Hematopoietic multipotent progenitor cell treated with erythropoietin and hydrocortisone succinate and interleukin-3 and kit ligand, for 8 days (in vitro differentiated cells): ENCODE results near the gene BAIAP2L2.
A peak's percentile ranks its signal among the peaks of the same experiment; 100 is the strongest.
"Not testable (repeated sequence)": the region's sequence is repeated elsewhere in the genome, so short reads cannot be mapped to it uniquely, and the experiment has no call there.

Experiments used
- DNase-seq: peaks from one replicate; pipeline ENCODE4 v3.0.0-alpha.2; 2015

Gene BAIAP2L2

DNA sequence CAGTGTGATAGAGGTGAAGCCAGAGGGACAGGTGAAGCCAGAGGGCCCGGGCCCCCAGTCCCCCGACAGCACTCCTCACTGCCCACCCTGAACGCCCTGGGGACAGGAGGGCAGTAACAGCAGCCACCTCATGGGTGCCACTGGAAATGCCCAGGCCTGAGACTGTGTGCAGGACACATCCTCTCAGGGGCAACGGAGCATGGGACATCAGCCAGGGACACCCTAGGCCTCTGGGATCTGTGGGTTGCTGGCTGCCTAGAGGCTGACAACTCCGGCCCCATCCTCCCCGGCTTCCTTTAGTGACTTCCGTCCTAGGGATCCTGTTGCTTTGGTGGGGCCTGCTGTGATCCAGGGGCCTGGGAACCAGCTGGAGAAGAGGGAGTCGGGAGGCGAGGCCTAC lies 17.4 kb upstream of the BAIAP2L2 start:
- DNase-seq: no peak

DNA sequence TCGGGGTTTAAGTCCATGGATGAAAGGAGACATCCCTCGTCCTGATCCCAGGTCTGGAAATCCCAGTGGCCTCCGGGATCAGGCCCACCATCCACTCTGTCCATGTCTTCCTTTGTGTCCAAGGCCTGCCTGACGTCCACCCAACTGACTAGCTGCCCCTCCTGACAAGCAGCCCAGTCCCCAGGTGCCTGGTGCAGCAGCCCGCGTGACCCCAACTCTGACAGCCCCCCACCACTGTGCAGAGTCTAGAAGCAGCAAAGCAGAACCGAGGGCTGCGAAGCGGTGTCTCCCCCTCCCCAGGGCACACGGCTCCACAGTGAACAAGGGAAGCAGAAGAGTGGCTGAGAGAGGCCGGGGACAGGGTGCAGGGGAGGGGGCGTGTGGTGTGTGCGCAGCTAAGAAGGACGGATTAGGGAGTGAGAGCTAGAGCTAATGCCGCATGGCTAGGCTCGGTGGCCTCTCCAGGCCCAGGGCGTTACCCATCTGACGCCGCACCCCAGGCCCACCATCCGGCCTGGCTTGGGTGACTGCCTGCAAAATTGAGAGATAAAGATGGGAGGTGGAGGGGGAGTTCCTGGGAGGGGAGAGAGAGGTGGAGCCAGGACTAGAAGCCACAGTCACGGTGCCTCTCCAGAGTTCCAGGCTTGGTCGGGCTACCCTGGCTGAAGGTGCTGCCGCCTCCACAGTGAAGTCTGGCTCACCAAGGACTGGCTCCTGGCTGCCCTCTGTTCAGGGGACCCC lies 16.6 kb upstream of the BAIAP2L2 start:
- peak; percentile 94 for DNase-seq

DNA sequence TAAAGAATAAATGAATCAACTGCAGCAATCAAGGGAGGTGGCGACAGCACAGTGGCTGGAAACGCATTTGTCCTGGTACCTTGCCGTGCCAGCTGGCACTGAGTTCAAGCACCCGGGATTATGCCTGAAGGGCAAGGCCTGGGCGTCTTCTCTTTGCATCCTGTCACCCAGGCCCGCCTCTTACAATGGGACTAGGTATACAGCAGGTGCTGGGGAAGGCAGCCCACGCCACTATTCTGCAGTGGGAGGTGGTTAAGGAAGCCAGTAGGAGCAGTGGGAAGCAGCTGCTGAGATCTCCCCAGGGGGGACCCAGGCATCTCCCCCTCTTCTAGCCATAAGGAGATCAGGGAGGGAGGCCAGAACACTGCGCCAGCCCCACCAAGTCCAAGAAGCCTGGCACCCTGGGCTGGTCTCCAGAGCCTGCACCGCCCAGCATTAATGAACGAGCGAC lies 15.3 kb upstream of the BAIAP2L2 start:
- DNase-seq: no peak

DNA sequence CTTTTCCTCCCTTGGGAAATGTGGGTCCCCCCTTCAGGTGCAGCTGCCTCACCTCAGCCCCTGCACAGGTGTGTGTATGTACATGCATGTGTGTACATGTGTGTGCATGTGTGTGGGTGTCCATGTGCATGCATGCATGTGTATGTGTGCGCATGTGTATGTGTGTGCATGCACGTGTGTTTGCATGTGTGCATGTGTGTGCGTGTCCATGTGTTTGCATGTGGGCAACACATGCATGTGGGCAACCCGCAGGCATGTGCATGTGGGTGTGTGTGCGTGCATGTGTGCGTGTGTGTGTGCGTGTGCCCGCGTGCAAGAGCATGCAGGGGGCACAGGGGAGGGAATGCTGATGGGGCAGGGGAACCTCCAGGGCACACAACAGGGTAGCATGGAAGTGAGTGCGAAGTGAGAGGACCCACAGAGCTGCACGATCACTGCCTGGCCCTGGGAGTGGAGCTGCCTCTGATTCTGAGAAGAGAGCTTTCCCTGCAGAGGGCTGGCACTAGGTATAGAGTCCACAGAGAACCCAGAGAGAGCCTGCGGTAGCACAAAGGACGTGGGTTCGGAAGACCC lies 14.6 kb upstream of the BAIAP2L2 start:
- no peak for DNase-seq

DNA sequence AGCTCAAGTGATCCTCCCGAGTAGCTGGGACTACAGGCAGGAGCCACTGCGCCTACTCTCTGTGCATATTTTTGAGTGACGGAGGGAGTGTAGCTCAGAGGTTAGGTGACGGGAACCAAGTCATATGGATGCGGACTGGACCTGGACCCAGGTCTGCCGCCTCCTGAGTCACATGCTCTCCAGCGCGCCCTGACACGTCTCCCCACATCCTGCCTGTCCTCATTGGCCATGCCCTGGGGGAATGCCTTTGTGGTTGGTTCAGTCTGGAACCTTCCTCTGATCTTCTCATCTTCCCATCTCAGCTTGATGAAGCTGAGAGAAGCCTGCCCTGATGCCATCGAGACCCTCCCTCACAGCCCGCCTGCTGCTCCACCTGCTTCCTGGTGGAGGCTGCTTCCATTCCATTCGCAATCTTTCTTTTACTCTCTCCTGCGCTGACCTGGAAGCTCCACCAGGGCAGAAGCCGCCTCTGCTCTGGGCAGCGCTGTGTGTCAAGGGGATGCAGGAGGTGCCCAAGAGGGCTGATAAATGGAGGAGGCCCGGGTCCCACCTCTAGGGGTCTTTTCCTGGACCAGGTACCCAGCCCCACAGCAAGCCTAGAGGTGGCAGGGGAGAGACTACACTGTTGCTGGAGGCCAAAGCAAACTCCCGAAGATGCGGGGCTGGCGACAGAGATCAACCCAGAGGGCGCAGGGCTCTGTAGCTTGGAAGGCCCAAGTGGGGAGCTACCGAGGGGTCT lies 13.9 kb upstream of the BAIAP2L2 start:
- no peak for DNase-seq

GRCh38 chr22:38122616-38123015 lies 12.1 kb upstream of the BAIAP2L2 start:
- no peak for DNase-seq

GRCh38 chr22:38120359-38121110 lies 10.1 kb upstream of the BAIAP2L2 start:
- DNase-seq: no peak

- DNase-seq: not testable (repeated sequence)
These were observed 8.3 kb upstream of the BAIAP2L2 start for GRCh38 chr22:38118747-38119146.

DNA sequence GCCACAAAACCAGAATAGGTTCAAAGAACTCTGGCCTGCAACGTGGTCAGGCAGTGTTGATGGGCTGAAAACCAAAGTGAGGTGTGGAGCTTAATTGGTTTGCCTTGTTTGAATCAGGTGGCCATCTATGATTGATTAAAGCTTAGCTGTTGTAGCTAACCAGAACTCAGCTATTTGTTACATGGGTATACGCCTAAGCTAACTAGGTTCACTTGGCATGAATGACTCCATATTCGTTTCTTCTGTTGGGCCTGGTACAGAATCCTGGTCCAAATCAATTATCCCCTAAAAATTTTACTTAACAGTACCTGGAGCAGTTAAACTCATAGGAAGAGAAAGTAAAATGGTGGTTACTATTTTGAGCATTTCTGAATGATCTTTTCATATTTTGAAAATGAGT lies 7.7 kb upstream of the BAIAP2L2 start:
- DNase-seq: no peak

GRCh38 chr22:38117556-38117955 lies 7.1 kb upstream of the BAIAP2L2 start:
- not testable (repeated sequence) for DNase-seq

GRCh38 chr22:38115423-38116205 lies 5.1 kb upstream of the BAIAP2L2 start:
- DNase-seq: no peak

DNA sequence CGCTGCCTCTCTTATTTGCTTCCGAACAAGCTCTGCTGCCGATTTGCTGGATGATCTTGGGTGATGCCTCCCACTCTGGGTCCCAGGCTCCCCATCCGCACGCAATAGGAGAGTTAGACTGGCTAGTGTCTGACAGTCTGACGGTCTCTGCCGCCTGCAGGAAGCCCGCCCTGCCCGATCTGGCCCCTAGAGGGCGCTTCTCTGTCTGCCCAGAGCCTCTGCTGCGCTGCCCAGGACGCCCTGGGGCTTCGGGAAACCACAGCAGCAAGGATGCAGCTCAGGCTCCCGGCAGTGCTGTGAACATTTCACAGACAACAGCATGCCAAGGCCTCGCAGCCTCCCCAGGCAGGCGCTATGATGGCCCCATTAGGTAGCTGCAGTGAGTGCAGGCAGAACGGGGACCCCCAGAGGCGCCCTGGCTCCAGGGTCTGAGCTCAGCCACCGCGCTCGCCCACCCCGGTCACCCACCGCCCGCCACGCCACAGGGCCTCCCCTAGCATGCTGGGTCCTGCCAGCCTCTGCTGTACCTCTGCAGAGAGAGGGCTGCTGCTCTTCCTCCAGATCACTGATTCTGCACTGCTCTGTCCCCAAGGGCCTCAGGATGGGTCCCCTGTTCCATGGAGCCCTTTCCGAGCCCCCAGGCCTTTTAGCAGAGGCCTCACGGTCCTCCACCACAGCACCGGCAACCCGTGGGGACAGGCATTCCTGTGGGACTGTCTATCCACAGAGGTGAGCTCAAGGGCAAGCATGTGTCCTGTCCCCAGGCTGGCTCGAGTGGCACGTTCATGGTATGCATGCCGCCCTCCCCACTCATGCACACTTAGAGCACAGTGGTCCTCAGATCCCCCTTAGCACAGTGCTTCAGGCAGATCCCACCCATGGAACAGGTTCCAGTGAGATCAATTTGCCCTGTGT lies 4.3 kb upstream of the BAIAP2L2 start:
- DNase-seq: peak; percentile 74

GRCh38 chr22:38112381-38112780 lies 1.9 kb upstream of the BAIAP2L2 start:
- DNase-seq: no peak

- no peak for DNase-seq
These were observed 1.5 kb upstream of the BAIAP2L2 start for GRCh38 chr22:38111925-38112355.

DNA sequence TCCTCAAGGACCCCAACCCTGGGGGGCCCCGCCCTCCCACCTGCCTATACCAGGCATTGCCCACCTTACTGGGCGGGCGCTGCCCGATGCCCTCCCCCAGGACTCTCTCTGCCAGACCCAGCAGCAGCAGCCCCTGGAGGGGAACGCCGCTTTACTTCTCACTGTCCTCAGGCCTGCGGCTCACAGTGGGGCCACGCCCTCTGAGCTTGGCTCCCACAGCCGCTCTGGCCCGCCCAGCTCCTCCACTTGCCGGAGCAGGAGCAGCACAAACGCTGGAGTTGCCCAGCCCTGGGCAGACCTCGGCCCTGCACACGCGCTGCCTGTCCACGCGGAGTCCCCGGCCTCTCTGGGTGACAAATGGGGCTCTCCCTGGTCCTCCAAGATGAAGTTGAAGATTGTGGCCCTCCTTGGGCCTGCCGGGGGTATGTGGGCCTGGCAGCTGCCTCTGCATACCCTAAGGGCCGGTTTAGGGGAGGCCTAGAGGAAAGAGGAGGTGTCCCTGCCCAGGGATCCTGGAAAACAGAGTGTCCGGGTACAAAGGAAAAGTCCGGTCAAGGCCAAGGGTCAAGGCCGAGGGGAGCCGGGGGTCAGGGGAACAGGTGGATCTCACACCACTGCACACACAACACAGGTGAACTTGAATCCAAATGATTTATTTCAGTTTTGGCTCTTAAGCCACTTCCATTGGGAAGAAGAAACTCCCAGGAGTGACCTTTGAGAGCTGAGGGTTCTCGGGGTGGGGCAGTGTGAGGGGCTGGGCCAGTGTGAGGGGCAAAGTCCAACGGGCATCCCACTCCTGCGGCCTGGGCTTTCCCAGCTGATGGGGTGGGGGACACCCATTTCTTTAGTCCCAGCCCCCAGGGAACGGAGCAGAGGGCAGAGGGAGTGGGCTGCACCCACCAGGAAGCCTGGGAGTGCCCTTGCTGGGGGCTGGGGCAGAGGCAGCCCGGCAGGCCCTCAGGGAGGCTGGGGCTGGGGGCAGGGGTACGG lies 674 bp upstream of the BAIAP2L2 start:
- no peak for DNase-seq

DNA sequence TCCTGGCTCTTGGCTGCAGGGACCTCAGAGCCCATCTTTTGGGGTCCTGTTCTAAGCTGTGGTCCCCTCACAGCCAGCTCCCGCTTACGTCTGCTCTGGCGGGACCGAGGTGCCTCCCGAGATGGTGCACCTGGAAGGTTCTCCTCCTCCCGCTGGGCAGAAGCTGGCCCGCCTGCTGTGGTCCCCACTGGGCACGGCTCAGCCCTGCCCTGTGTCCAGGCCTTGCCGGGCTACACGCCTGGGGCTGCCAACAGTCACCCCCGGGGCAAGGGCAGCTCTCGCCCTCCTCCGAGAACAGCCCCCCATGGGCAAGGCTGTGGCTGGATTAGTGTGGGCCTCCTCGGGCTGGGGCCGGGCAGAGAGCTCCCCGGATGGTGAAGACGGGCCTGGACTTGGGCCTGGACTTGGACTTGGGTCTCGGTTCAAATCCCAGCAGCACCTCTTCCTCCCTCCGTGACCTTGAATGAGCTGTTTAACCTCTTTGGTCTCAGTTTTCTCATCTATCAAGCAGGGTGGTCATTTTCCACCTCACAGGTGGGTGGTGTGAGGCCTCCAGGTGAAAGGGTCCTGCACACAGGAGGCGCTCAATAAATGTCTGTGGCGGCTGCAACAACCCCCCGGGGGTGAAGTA lies 998 bp downstream of the BAIAP2L2 start:
- no peak for DNase-seq

- DNase-seq: no peak
These were observed 1.7 kb downstream of the BAIAP2L2 start for GRCh38 chr22:38108561-38109319.

DNA sequence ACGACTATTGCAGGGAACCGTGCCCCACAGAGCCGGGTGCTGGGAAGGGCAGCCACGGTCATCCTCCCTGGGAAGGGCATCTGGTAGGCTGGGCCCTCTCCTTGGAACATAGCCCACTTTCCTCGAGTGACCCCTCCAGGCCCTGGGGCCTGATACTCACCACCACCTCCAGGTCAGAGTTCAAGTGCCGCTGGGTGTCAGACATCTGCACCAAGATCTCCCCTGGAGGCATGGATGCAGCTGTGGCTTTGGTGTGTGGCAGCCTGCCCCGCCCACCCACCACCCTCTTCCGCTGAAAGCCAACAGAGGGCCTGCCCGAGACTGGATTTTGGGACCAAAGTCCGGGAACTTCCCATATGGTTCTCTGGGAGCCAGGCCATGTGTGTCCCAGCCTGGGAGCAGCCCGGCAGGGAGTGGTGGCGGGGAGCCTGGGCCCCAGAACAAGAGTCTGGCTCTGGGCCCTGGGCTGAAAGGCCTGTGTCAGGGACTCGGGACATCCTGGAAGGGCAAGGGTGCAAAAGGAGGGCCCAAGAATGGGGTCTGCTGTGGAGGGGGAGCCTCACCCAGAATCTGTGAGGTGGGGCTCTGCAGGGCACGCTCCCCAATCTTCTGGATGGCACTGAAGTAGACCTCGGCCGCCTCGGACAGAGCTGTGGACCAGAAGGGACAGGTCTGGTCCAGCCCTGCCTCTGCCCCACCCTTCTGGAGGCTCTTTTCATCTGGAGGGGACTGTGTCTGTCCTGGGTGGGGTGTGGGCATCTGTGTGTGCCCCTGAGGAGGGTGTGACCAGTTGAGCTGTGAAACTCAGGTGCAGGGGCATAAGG lies 2.6 kb downstream of the BAIAP2L2 start:
- no peak for DNase-seq
